Posterior vena cava (tissue), 2 donors: Measurements from ENCODE around the gene INHBE. TPM values are rescaled to one million over a fixed set of nuclear protein-coding genes. Genes with fewer than 3 reads are reported as not detected.
"Not testable (repeated sequence)": the region's sequence is repeated elsewhere in the genome, so short reads cannot be mapped to it uniquely, and the experiment has no call there.

ENCODE experiments used
- DNase-seq: peaks from one replicate; pipeline ENCODE4 v3.0.0-alpha.2; 2020; ENCODE audit warnings: low spot score
- intact Hi-C, 2 donors: fragments of 100-400 bp; cut with DNase I; formaldehyde crosslinking; loops; one replicate each; pipeline versions ENCODE4 v1.14.1 to v1.14.2; 2022 to 2023
- total RNA-seq, 2 donors: library from RNA; stranded (reverse); fragmentation: NEBNext Ultra II Directional; extraction: Animal tissue kit (Norgen Biotek cat#: 25700); gene quantifications; one replicate each; pipeline ENCODE4 v1.2.1, GENCODE V29; 2021
- donor health status: DM: yes; HTN: yes; CAD: no.
- donor health status: DM: yes; HTN: yes; CAD: no.

INHBE gene
- total RNA-seq, 2 donors from 2014 or later = not detected

DNA sequence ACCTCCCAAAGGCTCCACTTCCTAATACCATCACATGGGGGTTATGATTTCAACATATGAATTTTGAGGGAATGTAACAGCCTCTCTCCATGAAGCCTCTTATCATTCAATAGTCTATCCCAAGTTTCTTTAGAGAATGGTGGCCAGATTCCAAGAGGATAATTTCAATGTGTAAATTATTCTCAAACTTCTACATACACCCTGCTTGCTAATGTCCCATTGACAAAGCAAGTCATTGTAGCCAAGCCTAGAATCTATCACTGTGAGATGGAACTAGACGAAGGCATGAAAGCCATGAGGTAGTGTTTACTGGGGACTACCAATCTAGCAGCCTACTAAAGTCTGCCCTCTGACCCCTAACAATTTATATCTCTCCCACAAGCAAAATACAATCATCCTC, 16.7 kb upstream of the INHBE start:
- no peak for DNase-seq
- intact Hi-C loops = no loop called here

DNA sequence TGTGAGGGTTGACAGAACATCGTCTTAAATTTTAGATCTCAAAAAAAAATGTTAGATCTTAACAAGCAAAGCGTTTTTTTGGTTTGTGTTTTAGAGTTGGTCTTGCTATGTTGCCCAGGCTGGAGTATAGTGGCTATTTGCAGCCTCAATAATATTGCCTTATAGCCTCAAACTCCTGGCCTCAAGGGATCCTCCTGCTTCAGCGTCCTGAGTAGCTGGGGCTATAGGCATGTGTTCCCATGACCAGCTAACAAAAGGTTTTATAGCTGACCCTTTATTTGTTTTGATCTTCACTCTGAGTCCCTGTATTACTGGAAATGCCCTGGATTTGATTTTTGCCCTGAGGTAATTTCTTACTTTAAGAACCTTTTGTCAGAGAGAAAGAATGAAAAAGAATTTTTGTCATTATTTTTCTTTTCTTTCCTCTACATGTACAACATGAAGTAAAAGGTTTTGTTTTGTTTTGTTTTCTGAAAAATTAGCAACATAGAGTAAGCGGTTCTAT, 15.3 kb upstream of the INHBE start:
- no peak for DNase-seq
- intact Hi-C loops = no loop called here

- intact Hi-C loops = not testable (repeated sequence)
These were observed 13.7 kb upstream of the INHBE start for GRCh38 chr12:57441393-57441792.

GRCh38 chr12:57441846-57442427, 13.2 kb upstream of the INHBE start:
- DNase-seq = no peak
- intact Hi-C loops = no loop called here

More at GRCh38 chr12:57441393-57441792, 13.7 kb upstream of the INHBE start:
- DNase-seq = not testable (repeated sequence)

GRCh38 chr12:57444337-57444736, 10.8 kb upstream of the INHBE start:
- intact Hi-C loops = not testable (repeated sequence)

GRCh38 chr12:57444744-57445143, 10.4 kb upstream of the INHBE start:
- peak; percentile 5 for DNase-seq
- intact Hi-C loops = no loop called here

More at GRCh38 chr12:57444337-57444736, 10.8 kb upstream of the INHBE start:
- DNase-seq = not testable (repeated sequence)

- peak; percentile 24 for DNase-seq
- intact Hi-C loops = no loop called here
These were observed 8.7 kb upstream of the INHBE start for GRCh38 chr12:57446292-57446960.

DNA sequence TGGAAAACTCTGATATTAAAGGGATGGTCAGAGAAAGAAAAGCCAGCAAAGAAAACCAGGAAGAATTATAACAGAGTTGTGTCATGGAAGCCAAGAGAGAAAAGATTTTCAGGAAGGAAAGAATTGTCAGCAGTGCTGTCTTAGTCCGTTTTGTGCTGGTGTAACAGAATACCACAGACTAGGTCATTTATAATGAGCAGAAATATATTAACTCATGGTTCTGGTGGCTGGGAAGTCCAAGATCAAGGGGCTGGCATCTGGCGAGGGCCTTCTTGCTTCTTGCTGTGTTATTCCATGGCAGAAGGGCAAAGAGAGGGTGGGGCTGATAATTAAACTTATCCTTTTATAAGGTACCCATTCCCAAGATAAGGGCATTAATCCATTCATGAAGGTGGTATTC, 6.4 kb upstream of the INHBE start:
- intact Hi-C loops = no loop called here
- no peak for DNase-seq

GRCh38 chr12:57449375-57449774, 5.7 kb upstream of the INHBE start:
- DNase-seq = no peak
- intact Hi-C loops = no loop called here

- intact Hi-C loops = loop anchor here (5.0 kb wide), 2 partner anchors 143 to 188 kb away; no protein-coding TSS in a partner anchor
- DNase-seq = no peak
These were observed 5.0 kb upstream of the INHBE start for GRCh38 chr12:57450057-57450456.

DNA sequence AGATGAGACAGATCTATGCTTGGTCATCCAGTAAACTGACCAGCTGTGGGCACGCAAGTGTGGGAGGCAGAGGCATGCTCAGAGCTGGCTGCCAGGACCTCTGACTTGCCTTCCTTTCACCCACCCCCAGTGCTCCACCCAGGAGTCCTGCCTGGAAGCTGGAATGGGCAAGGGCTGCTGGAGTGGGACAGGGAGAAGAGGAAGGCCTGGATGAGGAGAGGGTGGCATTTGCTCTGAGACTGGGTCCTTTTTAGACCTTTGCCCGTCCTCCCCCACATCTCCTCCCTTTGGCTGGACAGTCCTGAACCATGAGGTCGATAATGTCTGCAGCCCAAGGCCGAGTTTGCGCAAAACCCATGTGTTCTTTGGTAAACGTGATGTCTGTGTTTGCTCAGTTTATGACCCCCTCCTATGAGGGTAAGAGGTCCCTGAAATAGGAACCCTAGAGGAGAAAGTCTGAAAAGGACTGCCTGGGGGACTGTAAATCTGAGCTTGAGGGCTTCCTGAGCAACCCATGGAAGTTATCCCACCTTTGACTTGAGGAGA, 3.8 kb upstream of the INHBE start:
- intact Hi-C loops = loop anchor here (5.0 kb wide), 2 partner anchors 144 to 189 kb away; no protein-coding TSS in a partner anchor

DNA sequence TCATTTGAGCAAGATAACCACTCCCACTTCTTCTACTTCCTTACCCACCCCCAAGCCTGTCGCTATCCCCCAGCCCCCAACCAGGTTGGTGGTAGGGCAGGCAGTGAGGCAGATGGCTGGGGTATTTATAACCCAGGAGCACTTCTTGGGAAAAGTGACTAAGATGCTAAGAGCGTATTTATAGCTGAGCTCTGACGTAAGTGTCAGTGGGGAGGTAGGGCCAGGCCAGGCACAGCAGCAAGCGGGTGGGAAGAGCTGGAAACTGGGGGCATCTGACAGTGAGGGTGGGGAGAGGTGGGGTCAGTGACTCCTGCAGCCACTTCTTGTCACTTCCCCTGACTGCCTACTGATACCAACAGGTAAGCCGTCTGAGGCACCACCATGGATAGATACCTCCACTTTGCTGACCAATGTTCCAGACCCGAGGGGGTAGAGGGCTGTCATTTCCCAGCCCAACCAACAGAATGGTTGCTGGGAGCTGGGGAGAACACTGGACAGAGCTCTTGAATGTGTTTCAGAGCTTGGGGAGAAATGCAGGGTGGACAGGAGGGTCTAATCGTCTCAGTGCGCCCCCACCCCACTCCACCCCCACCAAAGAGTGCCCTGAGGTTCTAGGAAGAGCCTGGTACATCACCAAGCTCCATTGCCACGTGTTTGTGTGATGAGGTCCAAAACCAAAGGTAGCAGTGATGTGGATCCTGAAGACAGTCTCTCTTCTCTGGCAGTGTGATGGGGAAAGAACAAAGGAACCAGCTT, 2.7 kb upstream of the INHBE start:
- intact Hi-C loops = loop anchor here (5.0 kb wide), 2 partner anchors 145 to 190 kb away; no protein-coding TSS in a partner anchor
- peak; percentile 78 for DNase-seq

More for the DNA sequence above, 3.8 kb upstream of the INHBE start:
- DNase-seq = peak; percentile 47

DNA sequence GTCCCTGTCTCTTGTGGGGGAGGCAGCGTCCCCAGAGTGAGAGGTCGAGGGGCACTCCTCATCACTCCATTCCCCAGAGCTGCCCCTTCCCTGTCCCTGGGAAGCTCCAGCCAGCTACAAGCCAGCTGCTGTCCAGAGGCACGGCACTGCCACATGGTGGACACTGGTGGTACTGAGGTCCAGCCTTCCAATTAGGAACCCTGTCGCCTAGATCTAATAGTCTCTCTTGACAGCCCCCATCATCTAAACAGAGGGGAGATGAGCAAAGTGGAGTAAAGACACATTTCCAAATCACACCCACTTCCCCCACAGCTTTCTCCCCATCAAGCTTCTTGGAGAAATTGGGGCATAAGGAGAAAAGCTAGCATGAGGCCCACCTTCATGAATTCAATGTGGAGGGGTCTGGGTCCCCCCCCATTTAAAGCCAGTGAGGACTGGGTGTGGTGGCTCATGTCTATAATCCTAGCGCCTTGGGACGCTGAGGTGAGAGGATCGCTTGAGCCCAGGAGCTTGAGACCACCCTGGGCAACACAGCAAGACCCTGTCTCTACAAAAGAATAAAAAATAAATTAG, 2.1 kb upstream of the INHBE start:
- intact Hi-C loops = loop anchor here (5.0 kb wide), 2 partner anchors 146 to 191 kb away; no protein-coding TSS in a partner anchor

GRCh38 chr12:57454213-57454565, 918 bp upstream of the INHBE start:
- intact Hi-C loops = loop anchor here (5.0 kb wide), 2 partner anchors 147 to 192 kb away; no protein-coding TSS in a partner anchor
- DNase-seq = no peak

More for the DNA sequence above, 2.1 kb upstream of the INHBE start:
- DNase-seq = peak; percentile 93

DNA sequence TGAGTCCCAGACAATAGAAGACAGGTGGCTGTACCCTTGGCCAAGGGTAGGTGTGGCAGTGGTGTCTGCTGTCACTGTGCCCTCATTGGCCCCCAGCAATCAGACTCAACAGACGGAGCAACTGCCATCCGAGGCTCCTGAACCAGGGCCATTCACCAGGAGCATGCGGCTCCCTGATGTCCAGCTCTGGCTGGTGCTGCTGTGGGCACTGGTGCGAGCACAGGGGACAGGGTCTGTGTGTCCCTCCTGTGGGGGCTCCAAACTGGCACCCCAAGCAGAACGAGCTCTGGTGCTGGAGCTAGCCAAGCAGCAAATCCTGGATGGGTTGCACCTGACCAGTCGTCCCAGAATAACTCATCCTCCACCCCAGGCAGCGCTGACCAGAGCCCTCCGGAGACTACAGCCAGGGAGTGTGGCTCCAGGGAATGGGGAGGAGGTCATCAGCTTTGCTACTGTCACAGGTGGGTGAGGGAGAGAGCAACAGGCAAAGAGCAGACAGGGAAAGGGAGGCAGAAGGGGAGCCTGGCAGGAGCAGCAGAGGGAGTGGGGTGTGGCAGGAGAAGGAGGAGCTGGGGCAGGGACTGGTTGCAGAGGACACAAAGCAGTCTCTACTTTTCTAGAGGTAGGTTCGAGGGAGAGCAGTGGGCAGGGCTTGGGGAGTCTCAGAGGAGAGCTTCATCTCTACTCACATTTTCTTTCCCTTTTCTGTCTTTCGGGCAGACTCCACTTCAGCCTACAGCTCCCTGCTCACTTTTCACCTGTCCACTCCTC, 452 bp downstream of the INHBE start:
- peak; percentile 42 for DNase-seq
- intact Hi-C loops = loop anchor here in 1 of 2 donors (5.0 kb wide), 1 partner anchor 148 kb away; no protein-coding TSS in a partner anchor

DNA sequence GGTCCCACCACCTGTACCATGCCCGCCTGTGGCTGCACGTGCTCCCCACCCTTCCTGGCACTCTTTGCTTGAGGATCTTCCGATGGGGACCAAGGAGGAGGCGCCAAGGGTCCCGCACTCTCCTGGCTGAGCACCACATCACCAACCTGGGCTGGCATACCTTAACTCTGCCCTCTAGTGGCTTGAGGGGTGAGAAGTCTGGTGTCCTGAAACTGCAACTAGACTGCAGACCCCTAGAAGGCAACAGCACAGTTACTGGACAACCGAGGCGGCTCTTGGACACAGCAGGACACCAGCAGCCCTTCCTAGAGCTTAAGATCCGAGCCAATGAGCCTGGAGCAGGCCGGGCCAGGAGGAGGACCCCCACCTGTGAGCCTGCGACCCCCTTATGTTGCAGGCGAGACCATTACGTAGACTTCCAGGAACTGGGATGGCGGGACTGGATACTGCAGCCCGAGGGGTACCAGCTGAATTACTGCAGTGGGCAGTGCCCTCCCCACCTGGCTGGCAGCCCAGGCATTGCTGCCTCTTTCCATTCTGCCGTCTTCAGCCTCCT, 1.1 kb downstream of the INHBE start:
- intact Hi-C loops = loop anchor here in 1 of 2 donors (5.0 kb wide), 1 partner anchor 149 kb away; no protein-coding TSS in a partner anchor
- DNase-seq = peak; percentile 71

DNA sequence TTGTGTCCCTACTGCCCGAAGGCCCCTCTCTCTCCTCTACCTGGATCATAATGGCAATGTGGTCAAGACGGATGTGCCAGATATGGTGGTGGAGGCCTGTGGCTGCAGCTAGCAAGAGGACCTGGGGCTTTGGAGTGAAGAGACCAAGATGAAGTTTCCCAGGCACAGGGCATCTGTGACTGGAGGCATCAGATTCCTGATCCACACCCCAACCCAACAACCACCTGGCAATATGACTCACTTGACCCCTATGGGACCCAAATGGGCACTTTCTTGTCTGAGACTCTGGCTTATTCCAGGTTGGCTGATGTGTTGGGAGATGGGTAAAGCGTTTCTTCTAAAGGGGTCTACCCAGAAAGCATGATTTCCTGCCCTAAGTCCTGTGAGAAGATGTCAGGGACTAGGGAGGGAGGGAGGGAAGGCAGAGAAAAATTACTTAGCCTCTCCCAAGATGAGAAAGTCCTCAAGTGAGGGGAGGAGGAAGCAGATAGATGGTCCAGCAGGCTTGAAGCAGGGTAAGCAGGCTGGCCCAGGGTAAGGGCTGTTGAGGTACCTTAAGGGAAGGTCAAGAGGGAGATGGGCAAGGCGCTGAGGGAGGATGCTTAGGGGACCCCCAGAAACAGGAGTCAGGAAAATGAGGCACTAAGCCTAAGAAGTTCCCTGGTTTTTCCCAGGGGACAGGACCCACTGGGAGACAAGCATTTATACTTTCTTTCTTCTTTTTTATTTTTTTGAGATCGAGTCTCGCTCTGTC, 1.8 kb downstream of the INHBE start:
- intact Hi-C loops = loop anchor here in 1 of 2 donors (5.0 kb wide), 1 partner anchor 150 kb away; no protein-coding TSS in a partner anchor

More for the DNA sequence above, 1.8 kb downstream of the INHBE start:
- DNase-seq = peak; percentile 40
